ENCODE results near the gene GRIFIN. TPM values are rescaled to one million over a fixed set of nuclear protein-coding genes. Genes with fewer than 3 reads are reported as not detected.

Gene GRIFIN
- total RNA-seq, 1 donor from 2014 or later, result not detected

GRCh38 chr7:2476776-2477446 is 713 bp upstream of the GRIFIN start:
- H2AFZ ChIP-seq (ENCODE audit: low read depth, low read length), result no peak overlapping the region
- no peaks in the 10 kb centered on the region for H3K36me3 ChIP-seq (ENCODE audit: insufficient read depth, low read length)
- Mint-ChIP-seq H3K4me3 (ENCODE audit: unreplicated experiment) (no peak overlapping the region), H3K4me1 (ENCODE audit: low read depth, unreplicated experiment) (peaks cover 1% of the 10 kb centered on the region), H3K27ac (ENCODE audit: unreplicated experiment) (no peak overlapping the region), H3K36me3 (ENCODE audit: low read depth, unreplicated experiment) (no peaks in the 10 kb centered on the region), H3K27me3 (ENCODE audit: low read depth, unreplicated experiment) (peaks cover 13% of the 10 kb centered on the region), H3K9me3 (ENCODE audit: unreplicated experiment) (no peaks in the 10 kb centered on the region)
- H3K27ac ChIP-seq (ENCODE audit: low read depth, low read length), result no peak overlapping the region
- H3K79me2 ChIP-seq (ENCODE audit: insufficient read depth, low read length), result no peaks in the 10 kb centered on the region
- H3K9ac ChIP-seq (ENCODE audit: low read length), result no peak overlapping the region
- no peaks in the 10 kb centered on the region for H3K27me3 ChIP-seq (ENCODE audit: insufficient read depth, low read length)
- no peaks in the 10 kb centered on the region for H3K9me3 ChIP-seq (ENCODE audit: insufficient read depth, low read depth, low read length)
- H4K20me1 ChIP-seq (ENCODE audit: insufficient read depth, low read length), result no peaks in the 10 kb centered on the region
- TF ChIP-seq EZH2 (IDR thresholded peaks at IDR 0.05; ENCODE audit: insufficient read depth, low read length) (no peak), CTCF (IDR thresholded peaks at IDR 0.05; ENCODE audit: insufficient read depth, low read depth, low read length) (no peak)
- H3K4me1 ChIP-seq (ENCODE audit: insufficient read depth, low read length), result peaks cover 18% of the 10 kb centered on the region
- FAIRE-seq, result no peak
- no peak overlapping the region for H3K4me3 ChIP-seq (ENCODE audit: insufficient read depth, low read depth, low read length)
- H3K4me2 ChIP-seq (ENCODE audit: low read length), result no peak overlapping the region
- no peak for DNase-seq (ENCODE audit: low read depth)

GRCh38 chr7:2475678-2476015 is 551 bp downstream of the GRIFIN start:
- Mint-ChIP-seq H3K4me3 (ENCODE audit: unreplicated experiment) (no peak overlapping the region), H3K9me3 (ENCODE audit: unreplicated experiment) (no peaks in the 10 kb centered on the region), H3K27ac (ENCODE audit: unreplicated experiment) (no peak overlapping the region), H3K36me3 (ENCODE audit: low read depth, unreplicated experiment) (no peaks in the 10 kb centered on the region), H3K27me3 (ENCODE audit: low read depth, unreplicated experiment) (peaks cover 7% of the 10 kb centered on the region), H3K4me1 (ENCODE audit: low read depth, unreplicated experiment) (peaks cover 5% of the 10 kb centered on the region)
- no peaks in the 10 kb centered on the region for H4K20me1 ChIP-seq (ENCODE audit: insufficient read depth, low read length)
- H2AFZ ChIP-seq (ENCODE audit: low read depth, low read length), result no peak overlapping the region
- no peak overlapping the region for H3K4me3 ChIP-seq (ENCODE audit: insufficient read depth, low read depth, low read length)
- H3K9me3 ChIP-seq (ENCODE audit: insufficient read depth, low read depth, low read length), result no peaks in the 10 kb centered on the region
- no peaks in the 10 kb centered on the region for H3K27me3 ChIP-seq (ENCODE audit: insufficient read depth, low read length)
- H3K27ac ChIP-seq (ENCODE audit: low read depth, low read length), result no peak overlapping the region
- H3K4me1 ChIP-seq (ENCODE audit: insufficient read depth, low read length), result peaks cover 28% of the 10 kb centered on the region
- H3K4me2 ChIP-seq (ENCODE audit: low read length), result no peak overlapping the region
- H3K36me3 ChIP-seq (ENCODE audit: insufficient read depth, low read length), result no peaks in the 10 kb centered on the region
- H3K9ac ChIP-seq (ENCODE audit: low read length), result no peak overlapping the region
- TF ChIP-seq CTCF (IDR thresholded peaks at IDR 0.05; ENCODE audit: insufficient read depth, low read depth, low read length) (no peak), EZH2 (IDR thresholded peaks at IDR 0.05; ENCODE audit: insufficient read depth, low read length) (no peak)
- DNase-seq (ENCODE audit: low read depth), result no peak
- no peak for FAIRE-seq
- H3K79me2 ChIP-seq (ENCODE audit: insufficient read depth, low read length), result no peaks in the 10 kb centered on the region

Data from astrocyte (in vitro differentiated cells and primary cell).